ENCODE results near the gene MPV17. TPM values are rescaled to one million over a fixed set of nuclear protein-coding genes. Genes with fewer than 3 reads are reported as not detected.

MPV17 gene
- total and polyA plus RNA-seq, 2 of the 13 experiments (the other 11 are each of a cell fraction or from before 2014, with no cell fraction given): 48.9 to 129 TPM

GRCh38 chr2:27303093-27304025 lies 19.5 kb downstream of the MPV17 start (continued):
- TF ChIP-seq ZNF564 (CRISPR knock-in tag; IDR thresholded peaks at IDR 0.05) (no peak), ATM (IDR thresholded peaks at IDR 0.05; ENCODE audit: borderline replicate concordance) (no peak), ZNF629 (CRISPR knock-in tag; conservative IDR thresholded peaks at IDR 0.05) (no peak), ZNF274 (CRISPR knock-in tag; IDR thresholded peaks at IDR 0.05) (no peak), ZNF652 (CRISPR knock-in tag; IDR thresholded peaks at IDR 0.05; ENCODE audit: borderline replicate concordance, low read depth) (peak; percentile 12; the same call in 1 of the 2 replicates), HOXA3 (CRISPR knock-in tag; IDR thresholded peaks at IDR 0.05) (no peak; the same call in 1 of the 2 replicates), ZMYM2 (CRISPR knock-in tag; IDR thresholded peaks at IDR 0.05) (peak; percentile 73), PHF8 (CRISPR knock-in tag; IDR thresholded peaks at IDR 0.05) (no peak), KDM5B (CRISPR knock-in tag; IDR thresholded peaks at IDR 0.05; ENCODE audit: borderline replicate concordance) (peak; percentile 49; the same call in 1 of the 2 replicates), MEF2D (CRISPR knock-in tag; IDR thresholded peaks at IDR 0.05) (0 out of 2 replicates have a peak, but pooled peaks have one; percentile 64), KMT2A (CRISPR knock-in tag; IDR thresholded peaks at IDR 0.05) (no peak), BRCA1 (CRISPR knock-in tag; IDR thresholded peaks at IDR 0.05) (no peak), CENPT (CRISPR knock-in tag; IDR thresholded peaks at IDR 0.05; ENCODE audit: low read depth) (no peak), ZSCAN12 (CRISPR knock-in tag; IDR thresholded peaks at IDR 0.05) (no peak), ZNF33A (CRISPR knock-in tag; IDR thresholded peaks at IDR 0.05; ENCODE audit: borderline replicate concordance) (0 out of 2 replicates have a peak, but pooled peaks have one; percentile 54), ZFP91 (CRISPR knock-in tag; IDR thresholded peaks at IDR 0.05; ENCODE audit: borderline replicate concordance) (no peak), HDAC1 (CRISPR knock-in tag; IDR thresholded peaks at IDR 0.05) (peak; percentile 38; the same call in 1 of the 2 replicates), ZC3H13 (CRISPR knock-in tag; IDR thresholded peaks at IDR 0.05) (no peak), ZNF12 (CRISPR knock-in tag; IDR thresholded peaks at IDR 0.05) (peak; percentile 22; the same call in 1 of the 2 replicates)
- TF ChIP-seq, protein P1, sequence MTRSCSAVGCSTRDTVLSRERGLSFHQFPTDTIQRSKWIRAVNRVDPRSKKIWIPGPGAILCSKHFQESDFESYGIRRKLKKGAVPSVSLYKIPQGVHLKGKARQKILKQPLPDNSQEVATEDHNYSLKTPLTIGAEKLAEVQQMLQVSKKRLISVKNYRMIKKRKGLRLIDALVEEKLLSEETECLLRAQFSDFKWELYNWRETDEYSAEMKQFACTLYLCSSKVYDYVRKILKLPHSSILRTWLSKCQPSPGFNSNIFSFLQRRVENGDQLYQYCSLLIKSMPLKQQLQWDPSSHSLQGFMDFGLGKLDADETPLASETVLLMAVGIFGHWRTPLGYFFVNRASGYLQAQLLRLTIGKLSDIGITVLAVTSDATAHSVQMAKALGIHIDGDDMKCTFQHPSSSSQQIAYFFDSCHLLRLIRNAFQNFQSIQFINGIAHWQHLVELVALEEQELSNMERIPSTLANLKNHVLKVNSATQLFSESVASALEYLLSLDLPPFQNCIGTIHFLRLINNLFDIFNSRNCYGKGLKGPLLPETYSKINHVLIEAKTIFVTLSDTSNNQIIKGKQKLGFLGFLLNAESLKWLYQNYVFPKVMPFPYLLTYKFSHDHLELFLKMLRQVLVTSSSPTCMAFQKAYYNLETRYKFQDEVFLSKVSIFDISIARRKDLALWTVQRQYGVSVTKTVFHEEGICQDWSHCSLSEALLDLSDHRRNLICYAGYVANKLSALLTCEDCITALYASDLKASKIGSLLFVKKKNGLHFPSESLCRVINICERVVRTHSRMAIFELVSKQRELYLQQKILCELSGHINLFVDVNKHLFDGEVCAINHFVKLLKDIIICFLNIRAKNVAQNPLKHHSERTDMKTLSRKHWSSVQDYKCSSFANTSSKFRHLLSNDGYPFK (CRISPR knock-in tag; IDR thresholded peaks at IDR 0.05; ENCODE audit: borderline replicate concordance): peak; percentile 25; the same call in 1 of the 2 replicates
- TF ChIP-seq, protein P2, sequence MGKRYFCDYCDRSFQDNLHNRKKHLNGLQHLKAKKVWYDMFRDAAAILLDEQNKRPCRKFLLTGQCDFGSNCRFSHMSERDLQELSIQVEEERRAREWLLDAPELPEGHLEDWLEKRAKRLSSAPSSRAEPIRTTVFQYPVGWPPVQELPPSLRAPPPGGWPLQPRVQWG (CRISPR knock-in tag; IDR thresholded peaks at IDR 0.05; ENCODE audit: borderline replicate concordance, low read depth): no peak

Measured in HepG2 (cell line).